ENCODE data around the gene IPPK. TPM values are rescaled to one million over a fixed set of nuclear protein-coding genes. Genes with fewer than 3 reads are reported as not detected.

Gene IPPK
- total and polyA plus RNA-seq, 2 of the 8 experiments (the other 6 are each of a cell fraction or from before 2014, with no cell fraction given) = 10.5 to 13.6 TPM

- POLR2A ChIA-PET (ENCODE audit: partially characterized antibody) = no interaction called here
- H4K5ac ChIP-seq (ENCODE audit: insufficient read length, low read depth, low read length) = no peak overlapping the region
- H2AK5ac ChIP-seq (ENCODE audit: low read depth, low read length) = no peak overlapping the region
- H3K9me3 ChIP-seq (ENCODE audit: insufficient read depth in 2 of 2, low read depth in 1 of 2, low read length in 1 of 2) = no peaks in the 10 kb centered on the region
- peaks cover 0 to 3% of the 10 kb centered on the region in 2 experiments for H4K20me1 ChIP-seq (replicated peaks in 1 of 2; ENCODE audit: control insufficient read depth in 1 of 2, insufficient read depth in 2 of 2, low read length in 2 of 2)
- H3K14ac ChIP-seq (ENCODE audit: insufficient read length) = no peak overlapping the region
- no peaks in the 10 kb centered on the region for H3K79me2 ChIP-seq (ENCODE audit: control insufficient read depth in 1 of 2, insufficient read depth in 2 of 2, low read length in 2 of 2)
- no peak overlapping the region for H2BK120ac ChIP-seq (replicated peaks; ENCODE audit: low read depth, low read length)
- H3K23me2 ChIP-seq (ENCODE audit: low read depth, low read length) = no peaks in the 10 kb centered on the region
- H3K4ac ChIP-seq (replicated peaks; ENCODE audit: insufficient read length, low read depth, low read length) = no peak overlapping the region
- FAIRE-seq (no peak), DNase-seq (ENCODE audit: low read depth in 1 of 2, low spot score in 2 of 2) (no peak)
- H3K18ac ChIP-seq (ENCODE audit: extremely low read depth, low read length) = no peak overlapping the region
- no peak overlapping the region for H3K9ac ChIP-seq (replicated peaks in 1 of 4; ENCODE audit: extremely low read depth in 1 of 4, low read depth in 3 of 4, low read length in 3 of 4)
- H4K8ac ChIP-seq (ENCODE audit: extremely low read depth, insufficient read depth, low read length) = no peak overlapping the region; the same call in 1 of the 2 replicates
- H2BK20ac ChIP-seq (ENCODE audit: low read length) = no peak overlapping the region
- H3K4me2 ChIP-seq (ENCODE audit: insufficient read depth in 1 of 2, low read depth in 2 of 2, low read length in 2 of 2) = no peak overlapping the region
- no peak for TF ChIP-seq KDM1A (IDR thresholded peaks at IDR 0.05; ENCODE audit: borderline replicate concordance, low read length)
- TF ChIP-seq CEBPB (IDR thresholded peaks at IDR 0.05; ENCODE audit: low read depth, low read length) = no peak
- TF ChIP-seq TAF1 (IDR thresholded peaks at IDR 0.05; ENCODE audit: low read depth, low read length) = no peak
- no peak for TF ChIP-seq HDAC6 (IDR thresholded peaks at IDR 0.05; ENCODE audit: low read depth, low read length)
- no peak for TF ChIP-seq SIN3A (conservative IDR thresholded peaks at IDR 0.05 in 1 of 2, IDR thresholded peaks at IDR 0.05 in 1 of 2; ENCODE audit: low read depth in 1 of 2, low read length in 2 of 2)
- TF ChIP-seq MAFK (IDR thresholded peaks at IDR 0.05; ENCODE audit: low read depth, low read length) = no peak
- TF ChIP-seq SAP30 (IDR thresholded peaks at IDR 0.05; ENCODE audit: insufficient read depth, insufficient replicate concordance, low read length) = no peak
- CTCF ChIA-PET (ENCODE audit: partially characterized antibody) = interaction anchor here (0.8 to 1.2 kb wide), 2 partner anchors 16 to 136 kb away, joined by 3 read pairs; no protein-coding TSS in a partner anchor
- H3K27ac ChIP-seq (ENCODE audit: low read depth, low read length) = no peak overlapping the region
- no peak overlapping the region for H2BK5ac ChIP-seq (ENCODE audit: low read depth, low read length)
- no peak overlapping the region for H2AFZ ChIP-seq (ENCODE audit: low read length)
- no peak overlapping the region for H3K23ac ChIP-seq (ENCODE audit: insufficient read length)
- no peak overlapping the region for H2BK15ac ChIP-seq (ENCODE audit: low read length)
- 80% methylated on average over 5 of the region's 5 CpGs; no CpG with 5 or more reads in 1 of the 2 experiments for WGBS, 2 experiments (ENCODE audit: extremely low coverage in 1 of 2, insufficient coverage in 1 of 2, insufficient read length in 1 of 2, insufficient replicate concordance in 2 of 2, low coverage in 1 of 2, low lambda C conversion rate in 2 of 2, missing lambda C conversion rate in 1 of 2)
- H2BK12ac ChIP-seq (ENCODE audit: low read depth, low read length) = no peak overlapping the region
- H3K27me3 ChIP-seq (replicated peaks in 1 of 4; ENCODE audit: control insufficient read depth in 3 of 4, extremely low read depth in 1 of 4, insufficient read depth in 3 of 4, low read length in 3 of 4) = no peaks in the 10 kb centered on the region
- H3K4me1 ChIP-seq (replicated peaks in 1 of 4; ENCODE audit: control insufficient read depth in 3 of 4, insufficient read depth in 4 of 4, low read length in 3 of 4) = no peaks in the 10 kb centered on the region
- no peak overlapping the region for H4K91ac ChIP-seq (replicated peaks; ENCODE audit: insufficient read length, low read length)
- peaks cover 4% of the 10 kb centered on the region; the same call in 1 of the 2 replicates for H3K79me1 ChIP-seq (ENCODE audit: low read depth, low read length)
- no peak overlapping the region for H3K56ac ChIP-seq (replicated peaks; ENCODE audit: insufficient read length, low read depth, low read length)
- H3K36me3 ChIP-seq (ENCODE audit: control insufficient read depth in 2 of 4, insufficient read depth in 4 of 4, low read length in 3 of 4) = peaks cover 2 to 21% (median 12%) of the 10 kb centered on the region in 4 experiments; a peak in 6 of 8 replicates
- no peak overlapping the region for H3K4me3 ChIP-seq (ENCODE audit: extremely low read depth in 1 of 4, insufficient read depth in 2 of 4, low read depth in 3 of 4, low read length in 4 of 4)
Measured at GRCh38 chr9:92638621-92639101, 31.3 kb downstream of the IPPK start.

Measured in H1 (cell line).